HL-60 (cell line): Measurements from ENCODE around the gene KRT34.

Experiments used
- DNase-seq, 2 experiments: peaks; one replicate each; pipeline ENCODE4 v3.0.0-alpha.2; 2010 to 2020; ENCODE audit warnings: low read depth in 1 of 2, low spot score in 1 of 2
- H3K27ac ChIP-seq: fragments of 250-450 bp; sonication (Bioruptor Pico); replicated peaks from 2 replicates; pipeline ENCODE4 v1.5.1; 2020; ENCODE audit warnings: mild to moderate bottlenecking, moderate library complexity
- H3K27me3 ChIP-seq: fragments of 250-450 bp; sonication (Bioruptor Pico); 2 replicates; pipeline ENCODE4 v1.5.1; 2021; ENCODE audit warnings: mild to moderate bottlenecking, moderate library complexity; ENCODE audit not compliant: insufficient read depth, poor library complexity, severe bottlenecking
- H3K4me3 ChIP-seq: replicated peaks from 2 replicates; pipeline ENCODE4 v1.5.1; 2011; ENCODE audit warnings: mild to moderate bottlenecking, control low read depth, low read length; ENCODE audit not compliant: insufficient read depth
- GABPA ChIP-seq: IDR thresholded peaks from 2 replicates; pipeline ENCODE4 v1.6.1; 2012; ENCODE audit warnings: low read depth
- POLR2AphosphoS5 ChIP-seq: IDR thresholded peaks from 2 replicates; pipeline ENCODE4 v1.6.1; 2012; ENCODE audit warnings: low read depth
- SPI1 ChIP-seq: IDR thresholded peaks from 2 replicates; pipeline ENCODE4 v1.6.1; 2012; ENCODE audit warnings: low read depth, mild to moderate bottlenecking, borderline replicate concordance
- TF ChIP-seq, protein P1 (sequence below): IDR thresholded peaks from one replicate; pipeline ENCODE4 v1.5.1; 2011; ENCODE audit warnings: low read length, control low read depth, inconsistent platforms; ENCODE audit not compliant: insufficient read depth
- TF ChIP-seq, protein P2 (sequence below): IDR thresholded peaks from 2 replicates; pipeline ENCODE4 v1.6.1; 2012; ENCODE audit warnings: low read depth; ENCODE audit not compliant: insufficient replicate concordance

KRT34 gene

DNA sequence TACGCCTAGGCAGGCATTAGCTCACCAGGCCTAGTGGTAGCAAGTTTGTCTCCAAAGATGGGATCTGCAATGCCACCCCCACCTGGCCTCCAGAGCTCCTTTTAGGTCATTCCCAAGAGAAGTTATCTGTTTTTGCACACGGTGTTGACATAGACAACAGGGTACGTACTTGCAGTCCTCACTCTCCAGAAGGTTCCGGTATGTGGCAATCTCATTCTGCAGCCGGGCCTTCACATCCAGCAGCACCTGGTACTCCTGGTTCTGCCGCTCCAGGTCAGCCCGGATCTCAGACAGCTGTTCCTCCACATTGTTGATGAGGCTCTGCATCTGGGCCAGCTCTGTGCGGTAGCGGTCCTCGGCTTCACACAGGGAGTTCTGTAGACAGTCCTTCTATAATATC is 25.1 kb upstream of the KRT34 start:
- DNase-seq, result no peak
- Histone ChIP-seq H3K27me3 (no peaks in the 10 kb centered on the region), H3K27ac (no peak overlapping the region), H3K4me3 (no peak overlapping the region)
- TF ChIP-seq, protein P1, sequence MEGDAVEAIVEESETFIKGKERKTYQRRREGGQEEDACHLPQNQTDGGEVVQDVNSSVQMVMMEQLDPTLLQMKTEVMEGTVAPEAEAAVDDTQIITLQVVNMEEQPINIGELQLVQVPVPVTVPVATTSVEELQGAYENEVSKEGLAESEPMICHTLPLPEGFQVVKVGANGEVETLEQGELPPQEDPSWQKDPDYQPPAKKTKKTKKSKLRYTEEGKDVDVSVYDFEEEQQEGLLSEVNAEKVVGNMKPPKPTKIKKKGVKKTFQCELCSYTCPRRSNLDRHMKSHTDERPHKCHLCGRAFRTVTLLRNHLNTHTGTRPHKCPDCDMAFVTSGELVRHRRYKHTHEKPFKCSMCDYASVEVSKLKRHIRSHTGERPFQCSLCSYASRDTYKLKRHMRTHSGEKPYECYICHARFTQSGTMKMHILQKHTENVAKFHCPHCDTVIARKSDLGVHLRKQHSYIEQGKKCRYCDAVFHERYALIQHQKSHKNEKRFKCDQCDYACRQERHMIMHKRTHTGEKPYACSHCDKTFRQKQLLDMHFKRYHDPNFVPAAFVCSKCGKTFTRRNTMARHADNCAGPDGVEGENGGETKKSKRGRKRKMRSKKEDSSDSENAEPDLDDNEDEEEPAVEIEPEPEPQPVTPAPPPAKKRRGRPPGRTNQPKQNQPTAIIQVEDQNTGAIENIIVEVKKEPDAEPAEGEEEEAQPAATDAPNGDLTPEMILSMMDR, result no peak
- TF ChIP-seq POLR2AphosphoS5 (no peak), SPI1 (no peak), GABPA (no peak)
- TF ChIP-seq, protein P2, sequence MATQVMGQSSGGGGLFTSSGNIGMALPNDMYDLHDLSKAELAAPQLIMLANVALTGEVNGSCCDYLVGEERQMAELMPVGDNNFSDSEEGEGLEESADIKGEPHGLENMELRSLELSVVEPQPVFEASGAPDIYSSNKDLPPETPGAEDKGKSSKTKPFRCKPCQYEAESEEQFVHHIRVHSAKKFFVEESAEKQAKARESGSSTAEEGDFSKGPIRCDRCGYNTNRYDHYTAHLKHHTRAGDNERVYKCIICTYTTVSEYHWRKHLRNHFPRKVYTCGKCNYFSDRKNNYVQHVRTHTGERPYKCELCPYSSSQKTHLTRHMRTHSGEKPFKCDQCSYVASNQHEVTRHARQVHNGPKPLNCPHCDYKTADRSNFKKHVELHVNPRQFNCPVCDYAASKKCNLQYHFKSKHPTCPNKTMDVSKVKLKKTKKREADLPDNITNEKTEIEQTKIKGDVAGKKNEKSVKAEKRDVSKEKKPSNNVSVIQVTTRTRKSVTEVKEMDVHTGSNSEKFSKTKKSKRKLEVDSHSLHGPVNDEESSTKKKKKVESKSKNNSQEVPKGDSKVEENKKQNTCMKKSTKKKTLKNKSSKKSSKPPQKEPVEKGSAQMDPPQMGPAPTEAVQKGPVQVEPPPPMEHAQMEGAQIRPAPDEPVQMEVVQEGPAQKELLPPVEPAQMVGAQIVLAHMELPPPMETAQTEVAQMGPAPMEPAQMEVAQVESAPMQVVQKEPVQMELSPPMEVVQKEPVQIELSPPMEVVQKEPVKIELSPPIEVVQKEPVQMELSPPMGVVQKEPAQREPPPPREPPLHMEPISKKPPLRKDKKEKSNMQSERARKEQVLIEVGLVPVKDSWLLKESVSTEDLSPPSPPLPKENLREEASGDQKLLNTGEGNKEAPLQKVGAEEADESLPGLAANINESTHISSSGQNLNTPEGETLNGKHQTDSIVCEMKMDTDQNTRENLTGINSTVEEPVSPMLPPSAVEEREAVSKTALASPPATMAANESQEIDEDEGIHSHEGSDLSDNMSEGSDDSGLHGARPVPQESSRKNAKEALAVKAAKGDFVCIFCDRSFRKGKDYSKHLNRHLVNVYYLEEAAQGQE, result no peak

DNA sequence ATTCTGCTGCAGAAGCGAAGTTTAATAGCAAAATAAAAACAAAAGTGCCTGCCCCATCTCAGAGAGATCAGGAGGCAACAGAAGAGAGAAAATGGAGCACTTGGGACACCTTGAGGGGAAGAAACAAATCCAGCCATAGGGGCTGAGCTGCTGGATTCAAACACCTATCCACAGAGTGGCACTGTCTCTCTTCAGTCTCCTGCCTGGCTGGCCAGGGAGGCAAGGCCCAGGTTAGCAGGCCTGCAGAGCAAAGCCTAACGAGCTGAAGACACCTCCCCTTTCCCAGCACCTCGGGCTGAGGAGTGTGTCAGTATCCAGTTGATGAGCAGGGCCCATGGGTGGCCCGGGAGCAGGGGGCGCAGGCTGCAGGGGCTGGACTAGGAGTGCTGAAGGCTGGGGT is 24.1 kb upstream of the KRT34 start:
- no peak overlapping the region for H3K4me3 ChIP-seq
- no peak for DNase-seq
- no peaks in the 10 kb centered on the region for H3K27me3 ChIP-seq
- no peak for TF ChIP-seq SPI1
- TF ChIP-seq, protein P2, result no peak
- no peak for TF ChIP-seq GABPA
- no peak for TF ChIP-seq POLR2AphosphoS5
- TF ChIP-seq, protein P1, result no peak
- no peak overlapping the region for H3K27ac ChIP-seq

DNA sequence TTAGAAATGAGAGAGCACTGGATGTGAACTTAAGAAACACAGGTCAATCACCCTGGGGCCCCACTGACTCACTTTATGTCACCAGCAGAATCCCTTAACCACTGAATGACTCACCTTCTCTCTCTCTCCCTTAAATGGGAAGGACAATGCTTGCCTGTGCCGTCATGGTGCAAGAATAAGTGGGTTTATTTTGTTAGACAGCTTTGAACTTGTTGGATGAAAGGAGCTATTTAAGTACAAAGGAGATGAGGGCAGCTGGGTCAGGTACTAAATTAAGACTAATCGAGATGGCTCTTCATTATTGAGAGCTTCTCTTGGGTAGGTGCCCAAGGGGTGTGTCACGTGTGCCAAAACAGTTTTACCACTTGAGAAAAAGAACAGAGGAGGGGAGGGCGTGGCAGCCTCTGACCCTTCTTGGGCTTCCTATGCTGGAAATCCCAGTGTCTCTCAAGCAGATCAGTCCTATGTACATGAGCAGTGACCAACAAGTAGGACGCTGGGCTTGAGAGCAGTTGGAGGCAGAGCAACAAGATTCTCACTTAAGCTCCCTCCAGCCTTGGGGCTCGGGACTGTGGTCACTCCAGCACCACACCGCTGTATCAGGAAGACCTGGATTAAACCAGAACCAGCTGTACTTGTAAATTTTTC is 22.0 kb upstream of the KRT34 start:
- DNase-seq, result peak in 1 of 2 experiments; percentile 50
- Histone ChIP-seq H3K4me3 (no peak overlapping the region), H3K27ac (no peak overlapping the region)

More for the DNA sequence above, 22.0 kb upstream of the KRT34 start:
- H3K27me3 ChIP-seq, result no peaks in the 10 kb centered on the region
- TF ChIP-seq SPI1 (no peak), POLR2AphosphoS5 (no peak), GABPA (no peak)
- TF ChIP-seq, protein P2, result no peak
- TF ChIP-seq, protein P1, result no peak
